GM18520 (cell line): ENCODE data around the gene OR8G5.
"Not testable (repeated sequence)": the region's sequence is repeated elsewhere in the genome, so short reads cannot be mapped to it uniquely, and the experiment has no call there.

Experiments used
- ATAC-seq: cut with Tn5 transposase; IDR thresholded peaks from one replicate; pipeline ENCODE4 v1.9.1; 2021; ENCODE audit not compliant: unreplicated experiment

Gene OR8G5

GRCh38 chr11:124256076-124256475 lies at the start of gene OR8G5:
OR8G5 (plus strand) TSS chr11:124256376; CDS start chr11:124264932, 8,556 bp downstream.
- ATAC-seq: no peak

- no peak for ATAC-seq
Measured at GRCh38 chr11:124207102-124207792, 48.9 kb upstream of the OR8G5 start.

GRCh38 chr11:124209824-124210357 lies 46.3 kb upstream of the OR8G5 start:
- no peak for ATAC-seq

GRCh38 chr11:124210421-124210820 lies 45.8 kb upstream of the OR8G5 start:
- ATAC-seq: no peak

- ATAC-seq: no peak
Measured at GRCh38 chr11:124211321-124211720, 44.9 kb upstream of the OR8G5 start.

GRCh38 chr11:124214027-124214426 lies 42.1 kb upstream of the OR8G5 start:
- no peak for ATAC-seq

GRCh38 chr11:124219126-124219525 lies 37.0 kb upstream of the OR8G5 start:
- ATAC-seq: no peak

GRCh38 chr11:124222407-124222806 lies 33.8 kb upstream of the OR8G5 start:
- ATAC-seq: no peak

GRCh38 chr11:124224618-124225423 lies 31.4 kb upstream of the OR8G5 start:
- ATAC-seq: not testable (repeated sequence)

- no peak for ATAC-seq
Measured at GRCh38 chr11:124225471-124225870, 30.7 kb upstream of the OR8G5 start.

GRCh38 chr11:124233376-124233775 lies 22.8 kb upstream of the OR8G5 start:
- no peak for ATAC-seq

GRCh38 chr11:124238512-124238911 lies 17.7 kb upstream of the OR8G5 start:
- ATAC-seq: no peak

- no peak for ATAC-seq
Measured at GRCh38 chr11:124240621-124241397, 15.4 kb upstream of the OR8G5 start, which contains the start of gene OR8G1. OR8G1 (plus strand) TSS chr11:124241095; CDS start chr11:124249676, 8,581 bp downstream.

- ATAC-seq: not testable (repeated sequence)
Measured at GRCh38 chr11:124249869-124250268, 6.3 kb upstream of the OR8G5 start.

- ATAC-seq: not testable (repeated sequence)
Measured at GRCh38 chr11:124265041-124265440, 8.9 kb downstream of the OR8G5 start.

- not testable (repeated sequence) for ATAC-seq
Measured at GRCh38 chr11:124270886-124271285, 14.7 kb downstream of the OR8G5 start.

- ATAC-seq: no peak
Measured at GRCh38 chr11:124274000-124274399, 17.8 kb downstream of the OR8G5 start.

- no peak for ATAC-seq
Measured at GRCh38 chr11:124276081-124276480, 19.9 kb downstream of the OR8G5 start.

GRCh38 chr11:124277207-124277606 lies 21.0 kb downstream of the OR8G5 start:
- ATAC-seq: no peak

- no peak for ATAC-seq
Measured at GRCh38 chr11:124277804-124278203, 21.6 kb downstream of the OR8G5 start.

- no peak for ATAC-seq
Measured at GRCh38 chr11:124278261-124278660, 22.1 kb downstream of the OR8G5 start.
